SU-DHL-6 (cell line): ENCODE results near the gene SPAST.

Experiments used
- CTCF ChIP-seq: fragments of 200-600 bp; sonication (generic); IDR thresholded peaks from one replicate; pipeline ENCODE4 v1.5.1; 2017; ENCODE audit warnings: antibody characterized with exemption, mild to moderate bottlenecking, low read length, moderate library complexity; ENCODE audit not compliant: insufficient read depth, poor library complexity, severe bottlenecking
- EZH2phosphoT487 ChIP-seq: fragments of 200-600 bp; sonication (generic), shearing (Covaris generic); conservative IDR thresholded peaks from 2 replicates; pipeline ENCODE4 v1.6.1; 2018; ENCODE audit warnings: mild to moderate bottlenecking, antibody characterized with exemption, low read length, moderate library complexity, mixed read lengths

- TF ChIP-seq CTCF = no peak
- TF ChIP-seq EZH2phosphoT487 = no peak
These were observed 102.8 kb downstream of the SPAST start for GRCh38 chr2:32166115-32166574.
